CD1c-positive myeloid dendritic cell (primary cell): Measurements from ENCODE around the gene RBSN.

Experiments used
- DNase-seq: peaks from one replicate; pipeline ENCODE4 v3.0.0-alpha.2; 2016; ENCODE audit errors: extremely low spot score

RBSN gene

DNA sequence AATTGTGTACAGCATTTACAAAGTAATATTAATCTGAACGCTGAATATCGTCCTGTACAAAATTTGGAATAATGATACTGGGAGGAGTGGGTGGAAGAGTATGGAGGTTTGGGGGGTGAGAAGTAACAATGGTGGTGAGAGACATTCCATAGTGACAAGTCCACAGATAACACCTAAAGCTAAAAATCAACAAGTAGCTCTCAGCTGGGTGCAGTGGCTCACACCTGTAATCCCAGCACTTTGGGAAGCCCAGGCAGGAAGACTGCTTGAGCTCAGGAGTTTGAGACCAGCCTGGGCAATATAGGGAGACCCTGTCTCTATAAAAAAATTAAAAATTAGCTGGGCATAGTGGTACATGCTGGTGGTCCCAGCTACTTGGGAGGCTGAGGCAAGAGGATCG is 38.9 kb downstream of the RBSN start:
- no peak for DNase-seq

DNA sequence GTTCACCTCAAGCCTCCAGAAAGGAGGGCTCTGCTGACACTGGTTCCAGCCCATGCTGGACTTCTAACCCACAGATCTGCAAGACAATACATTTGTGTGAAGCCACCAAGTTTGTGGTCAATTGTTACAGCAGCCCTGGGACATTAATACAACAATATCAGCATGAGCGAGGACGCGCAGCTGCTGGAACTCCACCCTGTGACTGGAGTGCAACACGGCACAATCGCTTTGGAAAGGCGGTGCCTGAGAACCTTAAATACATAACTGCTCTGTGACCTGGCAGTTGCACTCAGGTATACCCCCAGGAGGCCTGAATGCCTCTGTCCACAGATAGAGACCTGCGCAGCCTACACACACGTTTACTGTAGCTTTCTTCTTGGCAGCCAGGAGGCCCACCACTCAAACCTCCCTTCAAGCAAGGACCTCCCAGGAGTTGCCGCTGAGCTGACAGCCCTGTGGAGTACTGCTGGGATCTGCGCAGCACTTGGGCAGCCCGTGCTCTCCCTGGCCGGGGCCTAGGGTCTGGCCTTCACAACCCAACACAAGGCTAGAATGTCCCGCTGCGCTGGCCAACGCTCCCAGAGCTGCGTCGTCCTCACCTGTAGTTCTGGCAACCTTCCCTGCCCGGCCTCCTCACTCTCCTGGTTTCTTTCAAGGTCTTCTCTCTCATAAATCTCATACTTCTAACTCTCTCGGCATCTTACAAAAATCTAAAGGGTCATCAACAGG is 42.1 kb downstream of the RBSN start:
- DNase-seq: no peak

DNA sequence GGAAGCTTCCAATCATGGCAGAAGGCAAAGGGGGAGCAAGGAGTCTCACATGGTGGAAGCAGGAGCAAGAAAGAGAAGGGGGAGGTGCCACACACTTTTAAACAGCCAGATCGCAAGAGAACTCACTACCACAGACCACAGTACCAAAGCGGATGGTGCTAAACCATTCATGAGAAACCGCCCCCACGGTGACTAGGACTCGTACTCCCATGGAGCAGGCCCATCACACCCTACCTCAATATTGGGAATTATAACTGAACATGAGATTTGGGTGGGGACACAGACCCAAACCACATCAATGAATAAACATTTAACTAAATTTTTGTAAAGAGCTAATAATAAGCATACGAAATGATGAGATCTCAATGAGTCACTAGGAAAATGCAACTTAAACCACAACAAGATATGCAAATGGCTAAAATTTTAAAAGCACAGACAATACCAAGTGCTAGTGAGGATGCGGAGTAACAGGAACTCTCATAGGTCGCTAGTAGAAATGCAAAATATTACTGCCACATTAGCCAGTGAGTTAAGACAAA is 43.9 kb downstream of the RBSN start:
- peak; percentile 3 for DNase-seq

DNA sequence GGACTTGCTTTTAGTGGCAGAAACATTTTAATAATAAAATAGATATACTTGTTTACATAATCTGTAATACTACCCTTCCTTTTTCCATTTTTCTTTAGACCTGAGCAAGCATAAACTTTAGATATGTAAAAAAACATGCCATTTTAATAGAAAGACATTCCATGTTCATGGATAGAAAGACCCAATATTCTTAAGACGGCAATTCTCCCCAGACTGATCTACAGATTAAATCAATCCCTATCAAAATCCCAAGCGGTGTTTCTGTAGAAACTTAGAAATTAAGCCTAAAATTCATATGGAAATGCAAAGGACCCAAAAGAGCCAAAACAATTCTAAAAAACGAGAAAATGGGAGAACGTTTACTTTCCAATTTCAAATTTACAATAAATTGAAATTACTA is 45.4 kb downstream of the RBSN start:
- no peak for DNase-seq

DNA sequence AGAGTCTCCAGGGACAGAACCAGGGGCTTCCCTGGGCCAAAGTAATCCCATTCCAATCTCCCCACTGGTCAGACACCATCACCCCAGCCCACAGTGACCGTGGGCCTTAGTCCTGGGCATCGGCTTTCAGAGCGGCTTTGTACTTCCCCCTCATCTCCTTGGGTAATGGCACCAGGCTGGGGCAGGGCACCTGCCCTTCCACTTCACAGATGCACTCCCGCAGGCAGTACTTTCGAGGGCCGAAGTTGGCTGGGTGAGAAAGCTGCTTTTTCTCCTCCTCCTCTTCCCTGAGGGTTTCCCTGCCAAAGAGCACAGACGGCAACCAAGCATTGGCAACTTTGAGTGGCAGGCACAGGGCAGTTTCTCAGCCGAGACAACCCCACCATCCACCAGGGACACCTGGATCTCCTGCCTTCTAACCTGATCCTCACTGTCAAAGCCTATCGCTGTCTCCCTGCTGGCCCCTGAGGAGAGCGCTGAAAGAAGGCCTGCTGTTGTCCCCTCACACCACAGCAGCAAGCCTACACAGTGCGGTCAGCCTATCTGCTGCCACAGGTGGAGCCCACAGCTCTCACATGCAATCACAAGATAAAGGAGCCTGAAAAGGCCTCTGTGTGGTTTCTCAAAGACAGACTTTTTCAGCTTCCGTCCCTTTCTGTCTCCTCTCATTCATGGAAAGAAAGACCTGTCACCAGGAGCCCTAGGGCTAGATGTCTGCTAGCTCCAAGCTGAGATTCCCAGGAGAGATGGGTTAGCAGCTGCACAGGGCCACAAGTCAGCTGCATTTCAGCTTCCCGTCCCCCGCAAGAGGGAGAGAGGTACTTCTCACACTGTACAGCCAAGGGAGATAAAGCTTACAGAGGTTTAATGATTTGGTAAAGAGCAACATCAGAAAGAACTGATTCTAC is 46.4 kb downstream of the RBSN start:
- no peak for DNase-seq

DNA sequence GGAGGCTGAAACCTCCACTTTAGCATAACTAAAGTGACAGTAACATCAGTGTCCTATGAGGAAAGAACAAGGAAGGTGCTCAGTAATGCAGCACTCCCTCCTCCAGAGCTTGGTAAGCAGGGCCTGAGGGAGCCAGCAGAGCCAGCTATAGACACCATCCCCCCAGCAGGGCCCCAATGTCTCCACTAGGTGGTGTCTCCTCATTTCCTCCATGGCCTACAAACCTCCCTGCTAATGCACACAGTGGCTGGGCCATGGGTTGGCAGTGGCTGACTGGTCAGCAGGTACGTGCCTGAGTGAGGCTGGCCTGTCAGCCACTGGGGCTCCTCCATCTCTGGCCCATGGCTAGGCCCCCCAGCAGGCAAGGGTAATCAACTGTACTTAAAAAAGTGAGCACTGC is 47.4 kb downstream of the RBSN start:
- peak; percentile 48 for DNase-seq

DNA sequence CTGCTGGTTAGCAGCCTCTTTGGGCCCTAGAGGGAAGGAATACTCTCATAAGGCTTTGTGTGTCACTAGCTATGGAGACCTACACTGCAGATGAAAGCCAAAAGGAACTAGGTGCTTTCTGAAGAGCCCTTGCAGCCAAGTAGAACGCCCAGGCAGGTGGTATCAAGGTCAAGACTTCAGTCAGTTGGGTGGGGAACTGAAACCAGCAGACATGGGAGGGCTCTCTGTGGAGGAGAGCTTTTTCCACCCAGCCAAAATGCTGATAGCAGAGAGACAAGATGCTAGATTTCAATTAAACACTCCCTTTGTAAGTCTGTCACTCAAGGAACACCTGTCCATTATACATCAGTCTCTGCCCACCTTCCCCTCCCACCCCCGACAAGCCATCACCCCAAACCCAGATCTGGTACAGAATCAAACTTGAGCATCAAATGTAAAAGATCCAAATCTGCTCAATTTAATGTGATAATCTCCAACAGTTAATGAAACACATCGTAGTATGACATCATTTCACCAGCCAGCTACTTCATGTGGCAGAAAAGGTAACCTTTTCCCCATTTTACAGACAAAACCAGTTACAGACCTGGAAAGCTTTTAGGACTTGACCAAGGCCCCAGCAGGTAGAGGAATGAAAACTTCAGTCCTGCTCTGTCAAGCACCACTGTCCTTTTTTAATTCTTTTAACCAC is 48.4 kb downstream of the RBSN start:
- peak; percentile 15 for DNase-seq

DNA sequence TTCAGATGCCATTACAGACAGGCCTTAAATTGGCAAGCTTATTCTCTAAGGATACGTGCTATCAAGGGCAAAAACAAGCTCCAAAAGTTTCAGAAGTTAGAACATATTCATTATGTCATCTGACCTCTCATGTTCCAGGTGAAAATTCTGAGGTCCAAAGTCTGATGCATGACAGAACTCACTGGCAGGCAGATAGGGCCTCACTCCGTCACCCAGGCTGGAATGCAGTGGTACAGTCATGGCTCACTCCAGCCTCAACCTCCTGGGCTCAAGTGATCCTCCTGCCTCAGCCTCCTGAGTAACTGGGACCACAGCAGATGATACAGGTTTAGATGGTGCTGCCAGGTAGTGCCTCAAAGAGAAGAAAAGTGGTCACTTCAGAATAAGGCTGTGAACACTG is 49.4 kb downstream of the RBSN start:
- DNase-seq: no peak

DNA sequence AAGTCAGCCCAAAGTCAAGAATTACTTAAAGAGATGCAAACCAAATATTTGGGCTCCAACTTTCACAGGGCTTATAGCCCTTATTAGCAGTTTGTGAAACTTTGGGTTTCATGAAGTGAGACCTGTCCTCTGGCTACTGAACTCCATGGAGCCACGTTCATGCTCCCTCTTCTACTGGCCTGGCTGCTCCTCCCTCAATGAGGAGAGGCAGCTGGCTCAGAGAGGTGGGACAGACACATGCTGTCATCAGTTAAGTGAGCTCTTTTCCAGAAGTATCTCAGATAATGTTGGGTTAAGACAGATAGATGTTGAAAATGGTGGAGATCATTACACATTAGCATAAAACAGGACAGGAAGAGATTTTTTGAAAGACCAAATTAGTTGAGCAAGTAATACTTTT is 53.3 kb downstream of the RBSN start:
- no peak for DNase-seq

DNA sequence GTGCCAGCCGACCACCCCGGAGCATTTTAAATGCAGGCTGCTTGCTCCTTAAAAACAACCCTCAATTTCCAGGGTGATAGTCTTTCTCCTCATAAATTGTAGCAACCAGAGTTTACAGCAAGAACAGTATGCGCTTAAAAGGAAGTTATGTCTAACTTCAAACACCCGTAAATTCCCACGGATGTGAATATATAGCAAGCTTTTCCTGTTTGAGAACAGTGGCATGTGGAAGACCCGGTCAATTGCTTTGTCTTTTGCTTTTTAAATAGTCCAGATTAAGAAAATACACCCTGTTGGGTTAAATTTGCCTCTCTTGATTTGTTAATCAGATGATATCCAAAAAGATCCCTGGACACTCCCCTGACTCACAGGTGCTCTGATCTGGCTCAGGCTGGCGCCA is 54.6 kb downstream of the RBSN start:
- no peak for DNase-seq

DNA sequence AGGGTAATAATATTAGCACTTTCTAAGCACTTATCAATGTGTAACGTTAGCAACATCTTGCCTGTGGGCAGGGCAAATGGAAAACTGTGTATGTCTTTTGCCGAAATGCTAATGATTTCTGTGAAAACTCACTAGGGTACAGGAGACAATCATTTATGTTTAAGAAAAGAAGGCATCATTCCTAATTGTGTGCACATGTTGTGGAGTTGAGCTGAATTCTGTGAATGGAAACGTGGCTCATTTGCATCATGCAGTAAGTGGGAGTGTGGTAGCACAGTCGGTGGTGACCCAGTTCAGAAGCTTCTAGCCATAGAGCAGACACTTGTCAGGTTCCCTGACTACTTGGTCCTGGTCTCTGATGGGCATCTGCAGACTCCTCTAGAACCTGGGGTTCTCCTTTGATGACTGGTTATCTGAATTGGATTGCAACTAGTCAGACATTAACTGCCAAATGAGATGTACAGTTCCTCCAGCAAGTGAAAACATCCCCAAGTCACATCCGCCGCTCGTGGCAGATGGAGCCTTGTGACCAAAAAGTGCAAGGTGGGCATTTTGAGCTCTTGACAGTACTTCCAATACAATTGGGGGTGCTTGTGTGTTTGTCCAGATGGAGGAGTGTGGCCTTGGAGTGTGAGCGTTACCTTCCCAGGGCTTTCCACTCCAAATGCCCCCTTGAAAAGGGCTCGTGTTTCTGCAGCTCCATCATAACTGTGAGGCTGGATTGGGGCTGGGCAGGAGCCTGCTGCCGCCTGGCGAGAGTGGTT is 55.4 kb downstream of the RBSN start:
- no peak for DNase-seq

DNA sequence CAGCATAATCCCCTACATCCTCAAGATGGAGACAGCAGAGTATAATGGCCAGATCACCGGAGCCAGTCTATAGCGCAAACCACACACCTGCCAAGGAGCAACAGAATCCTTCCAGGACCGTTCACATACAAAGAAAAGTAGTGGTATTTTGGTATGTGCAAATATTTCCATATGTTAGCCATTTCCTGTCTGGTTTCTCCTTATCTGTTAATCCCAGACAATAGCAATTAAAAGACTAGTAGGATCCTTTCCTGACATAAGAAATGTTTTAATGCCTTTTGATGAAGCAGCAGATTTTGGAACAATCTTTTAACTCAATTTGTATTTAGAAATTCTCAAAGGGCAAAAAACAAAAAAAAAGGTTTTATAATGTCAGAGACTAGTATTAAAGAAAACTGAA is 56.0 kb downstream of the RBSN start:
- DNase-seq: no peak

DNA sequence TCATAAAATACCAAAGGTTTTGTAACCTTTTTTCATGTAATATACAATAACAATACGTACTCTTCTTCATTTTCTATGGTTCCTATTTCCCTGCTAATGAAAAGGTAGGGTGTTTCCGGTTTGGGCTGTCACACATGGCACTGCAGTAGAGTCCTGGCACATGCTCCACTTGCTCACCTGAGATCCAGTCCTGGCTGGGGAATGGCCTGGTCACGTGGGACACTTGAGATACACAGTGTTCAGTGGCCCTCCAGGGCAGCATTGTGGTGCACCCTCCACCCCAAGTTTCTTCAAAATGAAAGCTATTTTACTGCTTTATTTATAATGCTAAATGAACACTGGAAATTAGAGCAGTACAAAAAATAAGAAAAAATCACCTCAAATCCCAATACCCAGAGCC is 57.0 kb downstream of the RBSN start:
- DNase-seq: no peak

DNA sequence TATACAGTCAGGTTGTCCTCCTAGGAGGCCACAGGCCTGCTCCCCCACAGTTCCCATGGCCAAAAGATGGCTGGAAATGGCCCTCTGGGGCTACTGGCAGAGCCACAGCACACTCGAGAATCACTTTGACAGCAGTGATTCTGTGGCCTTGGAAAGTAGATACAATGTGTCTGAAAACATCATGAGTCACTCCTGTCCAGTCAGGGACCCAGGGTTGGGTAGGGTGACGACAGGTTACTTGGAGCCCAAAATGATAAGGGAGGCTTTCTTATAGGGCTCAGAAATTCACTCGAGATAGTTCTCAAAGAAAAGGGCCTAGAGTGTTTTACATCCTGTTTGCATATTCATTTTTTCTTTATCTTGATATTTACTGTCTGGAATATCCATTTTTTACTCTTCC is 58.1 kb downstream of the RBSN start:
- no peak for DNase-seq

DNA sequence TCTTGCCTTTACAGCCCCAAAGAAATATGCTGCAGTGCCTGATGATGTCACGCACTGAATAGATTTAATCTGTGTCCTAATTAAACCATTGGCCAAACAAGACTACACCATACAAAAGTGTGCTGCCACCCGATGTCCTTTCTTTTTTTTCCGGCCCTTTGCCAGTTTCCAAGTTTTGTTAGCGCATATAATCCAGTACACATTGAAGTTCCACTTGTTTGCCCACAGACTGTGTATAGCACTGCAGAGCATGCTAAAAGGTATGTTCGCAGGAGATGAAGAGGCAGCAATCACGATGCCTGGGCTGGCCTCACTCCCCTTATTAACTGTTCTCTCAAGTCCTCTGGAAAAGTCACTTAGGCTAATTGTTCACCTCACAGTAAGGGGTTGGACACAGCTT is 60.6 kb downstream of the RBSN start:
- DNase-seq: no peak

DNA sequence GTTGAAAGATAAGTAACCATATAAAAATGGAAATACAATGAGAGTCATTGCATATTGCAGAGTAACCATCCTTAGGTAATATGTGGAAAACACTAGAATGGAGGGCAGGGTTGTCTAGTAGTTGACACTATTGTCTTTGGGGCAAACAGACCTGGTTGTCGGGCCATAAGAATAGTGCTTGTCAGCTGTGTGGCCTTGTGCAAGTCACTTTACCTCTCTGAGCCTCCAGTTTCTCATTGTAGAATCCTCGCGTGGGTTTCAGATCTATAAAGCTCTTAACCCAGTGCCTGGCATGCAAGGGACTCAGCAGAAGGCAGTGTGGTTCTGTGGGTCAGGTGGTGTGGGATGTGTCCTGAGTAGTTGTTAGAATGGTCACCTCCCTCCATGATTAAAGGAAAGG is 65.8 kb downstream of the RBSN start:
- DNase-seq: no peak

DNA sequence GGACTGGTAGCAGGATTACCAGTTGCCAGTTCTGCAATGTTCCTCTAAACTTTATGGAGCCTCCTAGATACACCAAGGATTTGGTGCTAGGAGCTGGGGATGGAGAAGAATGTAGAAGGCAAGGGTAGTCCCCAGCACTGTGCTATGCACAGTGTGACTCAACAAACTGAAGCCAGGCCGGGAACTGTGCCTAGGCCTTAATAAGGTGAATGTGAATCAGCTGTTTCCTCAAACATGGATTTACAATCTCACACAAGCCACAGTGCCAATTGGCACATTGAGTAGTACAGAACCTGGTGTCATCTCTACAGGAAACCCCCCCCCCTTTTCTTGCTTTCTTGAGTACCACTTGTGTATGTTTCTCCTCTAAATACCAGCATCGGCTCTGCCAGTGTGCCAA is 66.3 kb downstream of the RBSN start:
- DNase-seq: no peak

DNA sequence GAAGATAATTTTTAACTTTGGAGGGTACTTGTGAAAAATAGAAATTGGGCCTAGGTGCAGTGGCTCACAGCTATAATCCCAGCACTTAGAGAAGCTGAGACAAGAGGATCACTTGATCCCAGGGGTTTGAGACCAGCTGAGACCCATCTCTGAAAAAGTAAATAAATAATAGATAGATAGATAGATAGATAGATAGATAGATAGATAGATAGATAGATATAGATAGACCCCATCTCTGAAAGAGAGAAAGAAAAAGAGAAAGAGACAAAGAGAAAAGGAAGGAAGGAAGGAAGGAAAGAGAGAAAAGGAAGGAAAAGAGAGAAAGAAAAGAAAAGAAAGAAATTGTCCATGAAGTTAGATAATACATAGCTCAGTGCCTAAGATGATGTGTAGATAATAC is 69.3 kb downstream of the RBSN start:
- DNase-seq: no peak

DNA sequence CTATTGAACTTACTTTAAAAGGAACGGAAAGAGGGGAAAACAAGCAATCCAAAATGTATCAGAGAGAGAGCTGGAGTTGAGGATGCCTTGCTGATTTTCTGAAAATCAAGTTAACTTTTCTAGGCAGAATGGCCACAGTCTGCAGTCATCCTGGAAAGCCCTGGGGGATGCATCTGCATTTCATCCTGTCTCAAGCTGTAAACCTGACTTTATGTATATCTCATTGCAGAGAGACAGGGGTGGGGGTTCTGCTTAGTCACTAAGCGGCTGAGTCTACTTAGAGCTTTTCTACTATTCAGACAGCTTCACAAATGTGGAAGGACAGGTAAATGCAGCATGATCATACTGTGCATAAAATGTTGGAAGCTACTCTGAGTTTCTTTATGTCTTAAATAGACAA is 75.2 kb downstream of the RBSN start:
- no peak for DNase-seq

DNA sequence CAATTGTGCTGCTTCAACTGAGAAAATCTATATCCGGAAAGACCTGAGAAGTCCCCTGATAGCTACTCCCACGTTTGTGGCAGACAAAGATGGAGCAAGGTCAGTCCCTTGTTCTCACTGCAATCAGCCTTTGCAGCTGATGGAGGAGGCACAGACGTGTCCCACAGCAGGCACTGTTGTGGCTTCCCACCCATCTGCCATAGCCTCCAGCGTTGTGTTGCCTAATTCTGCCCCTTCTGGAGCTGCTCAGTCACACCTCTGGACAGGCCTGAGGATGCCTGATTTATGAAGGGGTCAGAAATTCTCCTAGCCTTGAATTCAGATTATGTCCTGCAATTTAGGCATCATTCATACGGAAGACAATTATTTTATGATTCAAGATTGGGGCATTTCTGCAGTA is 75.7 kb downstream of the RBSN start:
- no peak for DNase-seq
